Esophagus mucosa (tissue), 1 donor: ENCODE data around the gene BLOC1S3. TPM values are rescaled to one million over a fixed set of nuclear protein-coding genes. Genes with fewer than 3 reads are reported as not detected.

Experiments
- ATAC-seq: fragments of 200-7000 bp; cut with Tn5 transposase; one replicate; pipeline ENCODE4 v1.9.1; 2020
- total RNA-seq: library from RNA; stranded (reverse); gene quantifications from one replicate; pipeline ENCODE4 v1.2.4, GENCODE V29; 2023
- donor health status: DM: yes; HTN: yes; CAD: no.

BLOC1S3 gene
- total RNA-seq, result 8.8 TPM

DNA sequence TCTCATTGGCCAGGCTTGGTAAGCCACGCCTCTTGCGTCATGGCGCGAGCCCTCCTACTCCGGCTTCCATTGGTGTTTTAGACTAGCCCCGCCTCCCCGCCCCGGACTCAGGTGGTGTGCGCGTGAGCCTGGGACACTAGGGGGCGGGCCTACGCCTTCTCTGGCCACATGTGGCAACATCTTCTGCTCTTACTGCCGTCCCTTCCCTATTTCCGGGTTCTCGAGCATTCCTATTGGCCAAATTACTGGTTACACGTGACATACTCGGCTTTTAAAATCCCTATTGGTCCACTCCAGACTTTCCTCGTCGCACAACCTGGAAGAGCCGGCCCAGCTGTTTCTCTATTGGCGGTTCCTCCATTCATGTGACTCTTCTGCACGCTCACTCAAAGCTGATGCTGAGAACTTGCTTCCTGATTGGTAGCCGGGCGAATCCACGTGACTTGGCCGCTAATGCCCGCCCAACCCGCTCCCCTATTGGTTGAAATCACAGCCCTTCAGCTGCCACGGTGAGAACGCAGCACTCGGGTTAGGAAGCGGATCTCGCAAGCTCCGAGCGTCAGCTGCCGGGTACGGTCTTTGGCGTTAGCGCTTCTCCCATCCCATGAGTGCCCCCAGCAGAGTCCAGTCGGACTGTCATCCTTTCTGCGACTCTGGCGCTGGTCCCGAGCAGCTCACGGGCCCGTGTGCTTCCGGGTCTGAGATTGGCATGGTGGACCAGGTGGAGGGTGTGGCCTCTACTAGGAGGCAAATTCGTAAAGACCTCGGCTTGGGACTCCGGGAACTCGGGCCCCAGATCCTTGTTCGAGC is at the start of gene BLOC1S3:
Gene BLOC1S3 (plus strand): TSS at position 523 of the 810 bp plus-strand sequence. CDS start 513 bp downstream, outside the sequence.
- ATAC-seq, result peak; percentile 96

GRCh38 chr19:45128806-45129205 is 49.8 kb upstream of the BLOC1S3 start:
- ATAC-seq, result no peak

DNA sequence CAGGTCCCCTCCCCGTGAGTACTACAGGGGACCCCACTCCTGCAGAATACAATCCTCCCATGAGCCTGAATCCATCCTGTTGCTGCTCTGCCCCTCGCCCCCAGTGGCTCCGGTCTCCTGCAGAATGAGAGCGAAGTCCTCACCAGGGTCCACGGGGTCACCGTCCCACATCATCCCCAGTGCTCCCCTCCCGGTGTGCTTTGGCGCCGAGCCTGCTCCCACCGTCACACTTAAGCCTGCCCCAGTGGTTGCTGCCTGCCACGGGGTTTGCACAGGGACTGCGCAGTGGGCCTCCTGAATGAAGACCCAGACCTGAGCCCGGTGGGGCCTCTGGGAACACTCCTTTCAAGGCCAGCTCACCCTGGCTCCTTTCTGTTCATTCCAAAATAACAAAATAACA is 48.3 kb upstream of the BLOC1S3 start:
- ATAC-seq, result no peak

GRCh38 chr19:45130888-45131615 is 47.5 kb upstream of the BLOC1S3 start:
- ATAC-seq, result peak; percentile 27

GRCh38 chr19:45133661-45134060 is 44.9 kb upstream of the BLOC1S3 start:
- ATAC-seq, result no peak

GRCh38 chr19:45135176-45135885 is 43.3 kb upstream of the BLOC1S3 start:
- no peak for ATAC-seq

- ATAC-seq, result no peak
These were observed 41.9 kb upstream of the BLOC1S3 start for GRCh38 chr19:45136507-45137178.

- no peak for ATAC-seq
These were observed 41.3 kb upstream of the BLOC1S3 start for GRCh38 chr19:45137179-45137761.

GRCh38 chr19:45138303-45138751 is 40.3 kb upstream of the BLOC1S3 start:
- no peak for ATAC-seq

GRCh38 chr19:45139286-45140143 is 39.1 kb upstream of the BLOC1S3 start:
- no peak for ATAC-seq

- ATAC-seq, result no peak
These were observed 38.5 kb upstream of the BLOC1S3 start for GRCh38 chr19:45140144-45140503.

DNA sequence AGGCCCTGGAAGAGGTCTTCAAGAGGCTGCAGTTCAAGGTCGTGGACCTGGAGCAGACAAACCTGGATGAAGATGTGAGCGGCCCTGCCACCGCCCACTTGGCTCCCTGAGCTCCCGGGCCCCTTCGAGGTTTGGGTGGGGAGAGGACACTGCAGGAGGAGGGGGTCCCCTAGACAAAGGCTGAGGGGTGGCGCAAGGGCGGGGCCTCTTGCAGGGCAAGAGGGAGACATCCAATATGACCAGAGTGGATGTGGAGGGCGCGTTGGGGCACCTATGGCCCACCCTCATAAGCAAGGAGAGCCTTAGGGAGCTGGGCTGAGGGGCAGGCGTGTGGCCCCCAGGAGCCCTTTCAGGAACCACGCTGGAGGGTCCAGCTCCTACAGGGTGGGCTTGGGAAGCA is 38.1 kb upstream of the BLOC1S3 start:
- no peak for ATAC-seq

DNA sequence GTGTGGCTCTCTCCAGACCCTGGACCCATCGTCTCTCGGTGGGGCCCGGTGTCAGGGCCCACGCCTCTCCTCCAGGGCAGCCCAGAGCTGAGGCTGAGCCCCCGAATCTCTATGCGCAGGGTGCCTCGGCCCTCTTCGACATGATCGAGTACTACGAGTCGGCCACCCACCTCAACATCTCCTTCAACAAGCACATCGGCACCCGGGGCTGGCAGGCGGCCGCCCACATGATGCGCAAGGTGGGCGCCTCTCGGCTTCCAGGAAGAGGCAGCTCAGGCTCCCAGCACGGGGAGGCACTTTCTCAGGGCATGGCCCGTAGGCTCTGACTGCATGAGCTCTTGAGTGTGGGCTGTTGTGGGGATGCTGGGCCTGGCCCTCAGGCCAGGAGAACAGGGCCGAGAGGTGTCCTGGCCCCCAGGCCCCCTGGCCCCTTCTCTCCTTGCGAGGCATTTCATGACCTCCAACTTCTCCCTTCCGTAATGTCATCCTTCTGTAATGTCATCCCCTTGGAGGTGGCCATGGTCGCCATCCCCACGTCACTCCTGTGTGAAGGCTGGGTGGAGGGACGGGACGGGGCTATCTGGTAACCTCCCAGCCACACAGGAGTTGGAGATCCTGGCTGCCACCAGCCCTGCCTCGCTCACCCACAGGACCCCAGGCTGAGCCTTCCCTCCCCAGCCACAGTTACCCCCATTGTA is 37.2 kb upstream of the BLOC1S3 start:
- ATAC-seq, result no peak

- ATAC-seq, result no peak
These were observed 36.4 kb upstream of the BLOC1S3 start for GRCh38 chr19:45142016-45142725.

DNA sequence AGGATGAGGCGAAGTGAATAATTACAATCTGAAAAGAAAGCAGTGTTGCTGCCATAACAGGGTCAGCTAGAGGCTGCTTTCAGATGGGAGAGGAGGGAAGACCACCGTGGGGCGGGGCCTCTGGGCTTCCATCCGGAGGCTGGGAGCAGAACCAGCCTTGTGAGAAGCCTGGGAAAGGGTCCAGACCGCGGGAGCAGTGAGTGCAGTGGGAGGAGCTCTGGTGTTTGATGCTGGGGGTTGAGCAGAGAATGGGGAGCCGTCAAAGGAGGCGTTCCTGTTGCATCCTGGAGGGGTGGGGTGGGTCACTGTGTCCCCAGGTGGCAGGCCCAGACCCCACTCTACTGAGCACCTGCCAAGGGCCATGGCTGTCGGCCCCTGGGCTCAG is 35.9 kb upstream of the BLOC1S3 start:
- no peak for ATAC-seq

DNA sequence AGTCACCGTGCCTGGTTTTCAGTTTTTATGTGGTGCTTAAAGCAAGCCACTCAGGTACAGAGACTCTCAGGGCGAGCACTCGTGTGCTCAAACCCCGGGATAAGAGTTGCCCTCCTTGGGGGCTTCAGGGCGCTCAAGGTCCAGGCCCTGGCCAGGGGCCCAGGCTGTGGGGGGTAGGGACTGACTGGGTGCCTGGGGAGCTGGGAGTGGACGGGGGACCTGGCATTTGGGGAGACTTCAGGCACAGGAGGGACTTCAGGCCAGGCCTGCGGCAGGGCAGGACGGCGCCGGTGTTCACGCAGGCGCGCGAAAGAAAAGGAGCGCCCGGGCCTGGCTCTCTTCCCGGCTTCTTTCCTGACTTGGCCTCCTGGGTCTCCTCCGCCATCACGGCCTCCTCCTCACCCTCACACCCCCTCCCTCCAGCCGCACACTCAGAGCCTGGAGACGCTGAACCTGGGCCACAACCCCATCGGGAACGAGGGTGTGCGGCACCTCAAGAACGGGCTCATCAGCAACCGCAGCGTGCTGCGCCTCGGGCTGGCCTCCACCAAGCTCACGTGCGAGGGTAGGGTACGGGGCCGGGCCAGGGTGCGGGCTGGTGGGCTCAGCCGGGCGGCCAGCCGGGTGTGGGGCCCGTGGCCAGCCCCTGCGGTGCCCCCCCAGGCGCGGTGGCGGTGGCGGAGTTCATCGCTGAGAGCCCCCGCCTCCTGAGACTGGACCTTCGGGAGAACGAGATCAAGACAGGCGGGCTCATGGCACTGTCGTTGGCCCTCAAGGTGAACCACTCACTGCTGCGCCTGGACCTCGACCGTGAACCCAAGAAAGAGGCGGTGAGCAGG is 33.9 kb upstream of the BLOC1S3 start:
- ATAC-seq, result no peak

DNA sequence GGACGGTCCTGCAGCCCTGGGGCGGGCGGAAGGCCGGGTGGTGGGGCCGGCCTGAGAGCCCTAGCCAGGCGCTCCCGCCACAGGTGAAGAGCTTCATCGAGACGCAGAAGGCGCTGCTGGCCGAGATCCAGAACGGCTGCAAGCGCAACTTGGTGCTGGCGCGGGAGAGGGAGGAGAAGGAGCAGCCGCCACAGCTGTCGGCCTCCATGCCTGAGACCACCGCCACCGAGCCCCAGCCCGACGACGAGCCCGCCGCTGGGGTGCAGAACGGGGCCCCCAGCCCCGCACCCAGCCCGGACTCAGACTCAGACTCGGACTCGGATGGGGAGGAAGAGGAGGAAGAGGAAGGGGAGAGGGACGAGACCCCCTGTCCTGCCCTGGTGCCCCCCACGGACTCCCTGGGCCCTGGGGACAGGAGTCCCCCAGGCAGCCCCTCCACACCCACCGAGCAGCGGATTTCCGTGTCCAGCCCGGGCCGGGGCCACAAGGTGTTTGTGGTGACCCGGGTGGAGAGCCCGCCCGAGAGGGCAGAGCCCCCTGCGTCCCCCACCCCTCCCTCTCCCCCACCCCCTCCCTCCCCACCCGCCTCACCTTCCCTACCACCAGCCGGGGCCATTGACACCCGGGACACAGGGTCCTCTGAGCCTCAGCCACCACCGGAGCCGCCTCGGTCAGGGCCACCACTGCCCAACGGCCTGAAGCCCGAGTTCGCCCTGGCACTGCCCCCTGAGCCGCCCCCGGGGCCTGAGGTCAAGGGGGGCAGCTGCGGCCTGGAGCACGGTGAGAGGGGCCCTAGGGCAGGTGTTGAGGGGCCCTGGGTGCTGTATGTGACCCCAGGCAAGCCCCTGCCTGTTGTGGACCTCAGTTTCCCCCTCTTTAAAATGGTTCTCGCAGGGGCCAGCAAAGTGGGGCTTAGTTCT is 33.1 kb upstream of the BLOC1S3 start:
- no peak for ATAC-seq

- ATAC-seq, result no peak
These were observed 32.3 kb upstream of the BLOC1S3 start for GRCh38 chr19:45146251-45146650.
